Hepatocyte (in vitro differentiated cells): ENCODE data around the gene KDM4B.

ENCODE experiments used
- EZH2 ChIP-seq: fragments of 200-600 bp; sonication (generic); IDR thresholded peaks from 2 replicates; pipeline ENCODE4 v1.6.1; 2016; ENCODE audit warnings: antibody characterized with exemption, mild to moderate bottlenecking, borderline replicate concordance
- EZH2phosphoT487 ChIP-seq: fragments of 200-600 bp; sonication (generic); IDR thresholded peaks from one replicate; pipeline ENCODE4 v1.6.1; 2018; ENCODE audit warnings: antibody characterized with exemption, mild to moderate bottlenecking, low read depth, moderate library complexity; ENCODE audit not compliant: unreplicated experiment, severe bottlenecking
- TF ChIP-seq, protein P1 (sequence below): fragments of 200-600 bp; sonication (generic); IDR thresholded peaks from 2 replicates; pipeline ENCODE4 v1.5.1; 2016; ENCODE audit warnings: antibody characterized with exemption, mild to moderate bottlenecking; ENCODE audit not compliant: poor library complexity

DNA sequence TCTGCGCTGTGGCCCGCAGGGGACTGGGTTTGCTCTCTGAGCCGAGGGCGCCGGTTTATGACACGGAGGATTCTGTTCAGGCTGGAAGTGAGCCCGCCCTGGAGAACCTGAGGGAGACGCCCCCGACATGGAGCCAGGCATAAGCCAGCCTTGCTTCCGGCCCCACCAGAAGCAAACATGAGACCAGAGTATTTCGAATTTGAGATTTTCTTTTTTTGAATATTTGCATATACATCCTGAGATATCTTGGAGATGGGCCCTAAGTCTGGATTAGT, 72.9 kb downstream of the KDM4B start:
- TF ChIP-seq, protein P1, sequence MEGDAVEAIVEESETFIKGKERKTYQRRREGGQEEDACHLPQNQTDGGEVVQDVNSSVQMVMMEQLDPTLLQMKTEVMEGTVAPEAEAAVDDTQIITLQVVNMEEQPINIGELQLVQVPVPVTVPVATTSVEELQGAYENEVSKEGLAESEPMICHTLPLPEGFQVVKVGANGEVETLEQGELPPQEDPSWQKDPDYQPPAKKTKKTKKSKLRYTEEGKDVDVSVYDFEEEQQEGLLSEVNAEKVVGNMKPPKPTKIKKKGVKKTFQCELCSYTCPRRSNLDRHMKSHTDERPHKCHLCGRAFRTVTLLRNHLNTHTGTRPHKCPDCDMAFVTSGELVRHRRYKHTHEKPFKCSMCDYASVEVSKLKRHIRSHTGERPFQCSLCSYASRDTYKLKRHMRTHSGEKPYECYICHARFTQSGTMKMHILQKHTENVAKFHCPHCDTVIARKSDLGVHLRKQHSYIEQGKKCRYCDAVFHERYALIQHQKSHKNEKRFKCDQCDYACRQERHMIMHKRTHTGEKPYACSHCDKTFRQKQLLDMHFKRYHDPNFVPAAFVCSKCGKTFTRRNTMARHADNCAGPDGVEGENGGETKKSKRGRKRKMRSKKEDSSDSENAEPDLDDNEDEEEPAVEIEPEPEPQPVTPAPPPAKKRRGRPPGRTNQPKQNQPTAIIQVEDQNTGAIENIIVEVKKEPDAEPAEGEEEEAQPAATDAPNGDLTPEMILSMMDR: no peak
- TF ChIP-seq EZH2 (no peak), EZH2phosphoT487 (no peak)
